M059J (cell line): ENCODE data around the gene B9D2. TPM values are rescaled to one million over a fixed set of nuclear protein-coding genes. Genes with fewer than 3 reads are reported as not detected.
"Not testable (repeated sequence)": the region's sequence is repeated elsewhere in the genome, so short reads cannot be mapped to it uniquely, and the experiment has no call there.

Experiments used
- DNase-seq: peaks from one replicate; pipeline ENCODE4 v3.0.0-alpha.2; 2012; ENCODE audit warnings: low read depth
- total RNA-seq: library from RNA; depleted of rRNA; stranded (reverse); fragments of >200 nt; shearing (Covaris generic); gene quantifications from 2 replicates; pipeline ENCODE4 v1.2.3, GENCODE V29; 2014

Gene B9D2
- total RNA-seq, 1 experiment from 2014 or later, result 8.2 TPM

GRCh38 chr19:41355035-41355434 is 8.9 kb downstream of the B9D2 start:
- no peak for DNase-seq

- no peak for DNase-seq
Observed at GRCh38 chr19:41354343-41354953, 9.5 kb downstream of the B9D2 start.

DNA sequence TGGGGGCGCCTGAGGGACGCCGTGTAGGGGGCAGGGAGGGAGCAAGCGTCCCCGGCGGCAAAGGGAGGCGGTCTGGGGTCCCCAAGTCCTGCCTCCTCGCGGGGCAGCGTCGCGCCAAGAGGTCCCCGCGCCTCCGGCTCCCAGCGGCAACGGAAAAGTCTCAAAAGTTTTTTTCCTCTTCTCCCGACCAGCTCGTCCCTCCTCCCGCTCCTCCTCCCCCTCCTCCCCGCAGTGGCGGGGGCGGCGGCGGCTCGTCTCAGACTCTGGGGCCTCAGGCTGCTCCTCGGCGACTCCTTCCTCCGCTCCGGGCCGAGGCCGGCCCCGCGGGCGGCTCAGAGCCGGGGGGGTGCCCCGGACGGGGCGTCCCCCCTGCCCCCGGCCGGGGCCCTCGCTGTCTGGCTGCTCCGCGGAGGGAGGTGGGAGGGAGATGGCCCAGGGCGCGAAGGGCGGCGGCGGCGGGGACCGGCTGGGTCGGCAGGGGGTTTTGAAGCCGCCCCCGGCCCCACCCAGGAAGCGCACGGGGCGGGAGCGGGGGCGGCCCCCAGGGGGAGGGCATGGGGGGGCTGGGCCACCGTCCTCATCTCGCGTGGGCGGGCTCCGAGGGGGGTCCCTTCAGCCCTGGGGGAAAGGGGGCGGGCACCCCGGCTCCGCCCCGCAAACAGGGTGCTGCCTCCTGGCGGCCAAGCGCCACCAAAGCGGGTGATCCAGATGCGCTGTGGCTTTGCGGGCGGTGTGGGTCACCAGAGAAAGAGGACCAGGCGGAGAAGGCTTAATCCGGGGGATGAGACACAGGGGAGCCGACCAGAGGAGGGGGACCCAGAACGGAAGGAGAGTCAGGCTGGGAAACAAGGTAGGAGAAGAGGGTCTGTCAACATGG is 10.2 kb downstream of the B9D2 start, which contains the start of gene TGFB1:
Gene TGFB1, minus strand, starts transcription at position 457 of the 877 bp plus-strand sequence. CDS start 878 bp downstream, outside the sequence.
- peak; percentile 78 for DNase-seq

- DNase-seq, result peak; percentile 72
Observed at GRCh38 chr19:41352609-41353465, 11.1 kb downstream of the B9D2 start.

GRCh38 chr19:41352279-41352608 is 11.7 kb downstream of the B9D2 start:
- DNase-seq, result no peak

- DNase-seq, result peak; percentile 55
Observed at GRCh38 chr19:41351339-41352245, 12.4 kb downstream of the B9D2 start.

- DNase-seq, result no peak
Observed at GRCh38 chr19:41350735-41351338, 13.1 kb downstream of the B9D2 start.

GRCh38 chr19:41346916-41347315 is 17.0 kb downstream of the B9D2 start:
- DNase-seq, result not testable (repeated sequence)

DNA sequence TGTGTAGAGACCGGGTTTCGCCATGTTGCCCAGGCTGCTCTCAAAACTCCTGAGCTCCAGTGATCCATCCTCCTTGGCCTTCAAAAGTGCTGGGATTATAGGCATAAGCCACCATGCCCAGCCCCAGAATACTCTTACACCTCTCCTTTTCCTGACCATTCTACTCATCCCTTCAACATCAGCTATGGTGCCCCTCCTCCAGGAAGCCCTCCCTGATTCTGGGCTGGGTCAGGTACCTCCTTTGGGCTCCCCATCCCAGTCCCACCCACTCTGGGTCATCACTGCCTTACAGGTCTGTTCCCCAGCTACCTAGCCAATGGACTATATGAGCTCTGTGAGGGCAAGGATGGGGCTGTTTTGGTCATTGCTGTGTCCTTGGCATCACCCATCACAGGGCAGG is 19.8 kb downstream of the B9D2 start:
- no peak for DNase-seq

DNA sequence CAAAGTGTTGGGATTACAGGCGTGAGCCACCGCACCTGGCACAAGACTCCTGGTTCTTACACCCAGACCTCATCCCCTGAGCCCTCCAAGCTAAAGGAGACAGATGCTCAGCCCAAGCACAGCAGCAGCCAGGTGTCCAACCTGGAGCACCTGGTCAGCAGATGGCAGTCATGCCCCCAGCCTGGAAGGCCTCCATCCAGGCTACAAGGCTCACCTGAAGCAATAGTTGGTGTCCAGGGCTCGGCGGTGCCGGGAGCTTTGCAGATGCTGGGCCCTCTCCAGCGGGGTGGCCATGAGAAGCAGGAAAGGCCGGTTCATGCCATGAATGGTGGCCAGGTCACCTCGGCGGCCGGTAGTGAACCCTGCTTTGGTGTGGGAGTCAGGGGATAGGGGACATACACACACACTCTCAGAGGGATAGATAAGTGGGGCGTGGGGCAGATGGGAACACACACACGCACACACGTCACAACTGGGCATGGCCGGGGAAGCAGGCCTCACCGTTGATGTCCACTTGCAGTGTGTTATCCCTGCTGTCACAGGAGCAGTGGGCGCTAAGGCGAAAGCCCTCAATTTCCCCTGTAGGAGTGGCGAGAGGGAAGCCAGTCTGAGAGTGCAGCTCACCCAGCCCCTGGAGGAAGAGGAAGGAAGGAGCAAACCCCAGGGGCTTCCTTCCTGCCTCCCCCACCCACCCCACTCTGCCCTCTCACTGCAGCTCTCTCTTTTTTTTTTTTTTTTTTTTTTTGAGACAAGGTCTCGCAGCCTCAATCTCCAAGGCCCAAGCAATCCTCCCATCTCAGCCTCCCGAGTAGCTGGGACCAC is 22.1 kb downstream of the B9D2 start:
- DNase-seq, result no peak

GRCh38 chr19:41339936-41340335 is 24.0 kb downstream of the B9D2 start:
- DNase-seq, result peak; percentile 58

- no peak for DNase-seq
Observed at GRCh38 chr19:41335467-41335866, 28.5 kb downstream of the B9D2 start.

- no peak for DNase-seq
Observed at GRCh38 chr19:41334793-41335192, 29.2 kb downstream of the B9D2 start.

DNA sequence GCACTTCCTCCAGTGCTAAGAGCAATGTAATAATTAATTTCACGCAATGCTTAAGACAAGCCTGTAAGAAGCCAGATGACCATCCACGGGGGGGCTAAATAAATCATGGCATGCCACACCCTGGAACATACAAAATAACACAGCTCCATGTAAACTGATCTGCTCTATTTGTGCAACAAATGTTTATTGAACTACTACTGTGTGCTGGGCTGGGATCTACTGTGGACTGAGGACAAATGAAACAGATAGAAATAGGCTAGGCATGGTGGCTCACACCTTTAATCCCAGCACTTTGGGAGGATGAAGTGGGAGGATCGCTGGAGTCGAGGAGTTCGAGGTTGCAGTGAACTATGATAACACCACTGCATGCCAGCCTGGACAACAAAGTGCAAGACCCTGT is 31.5 kb downstream of the B9D2 start:
- no peak for DNase-seq

DNA sequence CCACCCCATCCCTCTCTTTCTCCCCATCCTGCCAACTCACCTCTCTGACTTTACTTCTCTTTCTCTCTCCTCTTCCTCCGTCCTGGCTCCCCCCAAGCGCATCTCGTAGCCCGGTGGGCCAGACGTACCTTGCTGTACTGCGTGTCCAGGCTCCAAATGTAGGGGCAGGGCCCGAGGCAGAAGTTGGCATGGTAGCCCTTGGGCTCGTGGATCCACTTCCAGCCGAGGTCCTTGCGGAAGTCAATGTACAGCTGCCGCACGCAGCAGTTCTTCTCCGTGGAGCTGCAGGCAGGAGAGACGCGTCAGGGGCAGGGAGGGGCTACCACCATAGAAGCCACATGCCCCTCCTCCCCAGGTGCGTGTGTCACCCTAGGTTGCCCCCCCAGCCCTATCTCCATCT is 31.9 kb downstream of the B9D2 start:
- DNase-seq, result no peak

DNA sequence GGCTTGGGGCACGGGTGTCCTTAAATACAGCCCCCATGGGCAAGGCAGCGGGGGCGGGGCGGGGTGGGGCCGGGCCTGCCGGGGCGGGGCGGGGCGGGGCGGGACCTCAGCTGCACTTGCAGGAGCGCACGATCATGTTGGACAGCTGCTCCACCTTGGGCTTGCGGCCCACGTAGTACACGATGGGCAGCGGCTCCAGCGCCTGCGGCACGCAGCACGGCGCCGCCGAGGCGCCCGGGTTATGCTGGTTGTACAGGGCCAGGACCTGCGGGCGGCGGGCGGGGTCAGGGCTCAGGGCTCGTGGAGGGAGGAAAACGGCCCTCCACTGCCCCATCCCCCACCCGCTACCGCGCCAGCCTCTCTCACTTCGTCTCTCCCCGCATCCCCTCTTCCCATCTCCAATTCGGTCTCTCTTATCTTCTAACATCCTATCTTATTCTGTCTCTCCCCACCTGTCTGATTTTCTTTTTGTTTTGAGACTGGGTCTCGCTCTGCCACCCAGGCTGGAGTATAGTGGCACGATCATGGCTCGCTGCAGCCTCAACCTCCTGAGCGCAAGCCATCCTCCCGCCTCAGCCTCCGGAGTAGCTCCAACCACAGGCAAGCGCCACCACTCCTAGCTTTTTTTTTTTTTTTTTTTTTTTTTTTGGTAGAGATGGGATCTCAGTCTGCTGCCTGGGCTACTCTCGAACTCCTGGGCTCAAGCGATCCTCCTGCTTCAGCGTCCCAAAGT is 32.8 kb downstream of the B9D2 start:
- DNase-seq, result no peak

DNA sequence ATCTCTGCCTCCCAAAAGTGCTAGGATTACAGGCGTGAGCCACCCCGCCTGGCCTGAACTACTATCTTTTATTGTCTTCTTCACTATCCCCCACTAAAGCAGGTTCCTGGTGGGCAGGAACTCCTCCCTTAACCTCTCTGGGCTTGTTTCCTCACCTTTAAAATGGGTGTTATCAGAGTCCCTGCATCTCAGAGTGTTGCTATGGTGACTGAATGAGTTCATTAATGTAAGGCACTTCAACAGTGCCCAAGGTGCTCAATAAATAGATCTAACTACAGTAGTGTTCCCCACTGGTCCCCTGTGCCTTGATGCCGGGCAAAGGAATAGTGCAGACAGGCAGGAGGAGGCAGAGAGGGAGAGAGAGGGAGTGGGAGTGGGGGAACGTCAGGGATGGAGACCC is 33.5 kb downstream of the B9D2 start:
- DNase-seq, result no peak

DNA sequence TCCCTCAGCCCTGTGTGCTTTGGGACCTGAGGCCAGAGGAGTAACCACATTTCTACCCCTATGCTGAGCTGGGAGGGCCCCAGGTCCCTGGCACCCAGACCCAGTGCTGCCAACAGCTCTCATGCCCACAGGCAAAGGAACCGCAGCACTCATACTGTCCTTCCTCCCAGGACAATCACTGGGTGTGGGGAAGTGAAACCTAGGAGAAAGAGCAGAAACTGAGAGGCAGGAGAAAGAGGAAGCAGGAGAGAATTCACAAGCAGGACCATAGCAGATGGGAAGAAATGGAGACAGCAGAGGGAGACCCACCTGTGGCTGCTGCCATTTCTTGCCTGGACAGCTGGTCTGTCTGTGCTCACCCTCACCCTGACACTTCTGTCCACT is 35.1 kb downstream of the B9D2 start:
- peak; percentile 36 for DNase-seq

- no peak for DNase-seq
Observed at GRCh38 chr19:41328157-41328841, 35.6 kb downstream of the B9D2 start.
